GM19023 (cell line): ENCODE results near the gene MIPEP.

Source experiments
- ATAC-seq: cut with Tn5 transposase; IDR thresholded peaks from one replicate; pipeline ENCODE4 v1.9.1; 2021; ENCODE audit warnings: mild to moderate bottlenecking, moderate library complexity; ENCODE audit not compliant: unreplicated experiment

MIPEP gene

GRCh38 chr13:23688336-23688735 is 200.9 kb downstream of the MIPEP start:
- ATAC-seq, result no peak

GRCh38 chr13:23687614-23688013 is 201.6 kb downstream of the MIPEP start:
- ATAC-seq, result no peak

GRCh38 chr13:23686948-23687347 is 202.3 kb downstream of the MIPEP start:
- no peak for ATAC-seq

- no peak for ATAC-seq
These were observed 203.8 kb downstream of the MIPEP start for GRCh38 chr13:23685416-23685815.

GRCh38 chr13:23684647-23685046 is 204.6 kb downstream of the MIPEP start:
- ATAC-seq, result no peak

GRCh38 chr13:23683084-23683483 is 206.1 kb downstream of the MIPEP start:
- ATAC-seq, result no peak

GRCh38 chr13:23680845-23681669 is 208.1 kb downstream of the MIPEP start:
- ATAC-seq, result no peak
